HG02798 (cell line): ENCODE data around the gene MX1.

Experiments used
- ATAC-seq: cut with Tn5 transposase; IDR thresholded peaks from one replicate; pipeline ENCODE4 v1.9.1; 2021; ENCODE audit warnings: mild to moderate bottlenecking; ENCODE audit not compliant: unreplicated experiment, poor library complexity

The MX1 gene, protein sequence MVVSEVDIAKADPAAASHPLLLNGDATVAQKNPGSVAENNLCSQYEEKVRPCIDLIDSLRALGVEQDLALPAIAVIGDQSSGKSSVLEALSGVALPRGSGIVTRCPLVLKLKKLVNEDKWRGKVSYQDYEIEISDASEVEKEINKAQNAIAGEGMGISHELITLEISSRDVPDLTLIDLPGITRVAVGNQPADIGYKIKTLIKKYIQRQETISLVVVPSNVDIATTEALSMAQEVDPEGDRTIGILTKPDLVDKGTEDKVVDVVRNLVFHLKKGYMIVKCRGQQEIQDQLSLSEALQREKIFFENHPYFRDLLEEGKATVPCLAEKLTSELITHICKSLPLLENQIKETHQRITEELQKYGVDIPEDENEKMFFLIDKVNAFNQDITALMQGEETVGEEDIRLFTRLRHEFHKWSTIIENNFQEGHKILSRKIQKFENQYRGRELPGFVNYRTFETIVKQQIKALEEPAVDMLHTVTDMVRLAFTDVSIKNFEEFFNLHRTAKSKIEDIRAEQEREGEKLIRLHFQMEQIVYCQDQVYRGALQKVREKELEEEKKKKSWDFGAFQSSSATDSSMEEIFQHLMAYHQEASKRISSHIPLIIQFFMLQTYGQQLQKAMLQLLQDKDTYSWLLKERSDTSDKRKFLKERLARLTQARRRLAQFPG

DNA sequence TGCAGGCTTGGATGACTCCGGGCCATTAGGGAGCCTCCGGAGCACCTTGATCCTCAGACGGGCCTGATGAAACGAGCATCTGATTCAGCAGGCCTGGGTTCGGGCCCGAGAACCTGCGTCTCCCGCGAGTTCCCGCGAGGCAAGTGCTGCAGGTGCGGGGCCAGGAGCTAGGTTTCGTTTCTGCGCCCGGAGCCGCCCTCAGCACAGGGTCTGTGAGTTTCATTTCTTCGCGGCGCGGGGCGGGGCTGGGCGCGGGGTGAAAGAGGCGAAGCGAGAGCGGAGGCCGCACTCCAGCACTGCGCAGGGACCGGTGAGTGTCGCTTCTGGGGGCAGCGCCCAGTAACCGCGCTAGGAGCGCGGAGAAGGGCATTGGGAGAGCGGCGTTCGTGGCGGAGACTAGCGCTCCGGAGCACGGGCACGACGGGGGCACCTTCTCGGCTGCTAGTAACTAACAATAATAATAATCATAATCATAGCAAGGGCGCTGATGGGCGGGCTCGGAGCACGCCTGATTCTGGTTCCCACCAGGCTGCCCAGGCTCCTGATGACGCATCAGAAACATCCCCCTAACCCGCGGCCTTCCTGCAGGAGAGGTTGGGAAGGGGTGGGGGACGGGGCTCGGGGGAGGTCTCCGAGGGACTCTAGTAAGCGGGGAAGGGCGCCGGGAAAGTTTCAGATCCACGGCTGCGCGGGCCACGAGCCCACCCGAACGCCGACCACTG, at the start of gene MX1:
TSS of gene MX1 (plus strand) at position 286 of the 722 bp plus-strand sequence. CDS start 5,832 bp downstream, outside the sequence.
- peak; percentile 91 for ATAC-seq

DNA sequence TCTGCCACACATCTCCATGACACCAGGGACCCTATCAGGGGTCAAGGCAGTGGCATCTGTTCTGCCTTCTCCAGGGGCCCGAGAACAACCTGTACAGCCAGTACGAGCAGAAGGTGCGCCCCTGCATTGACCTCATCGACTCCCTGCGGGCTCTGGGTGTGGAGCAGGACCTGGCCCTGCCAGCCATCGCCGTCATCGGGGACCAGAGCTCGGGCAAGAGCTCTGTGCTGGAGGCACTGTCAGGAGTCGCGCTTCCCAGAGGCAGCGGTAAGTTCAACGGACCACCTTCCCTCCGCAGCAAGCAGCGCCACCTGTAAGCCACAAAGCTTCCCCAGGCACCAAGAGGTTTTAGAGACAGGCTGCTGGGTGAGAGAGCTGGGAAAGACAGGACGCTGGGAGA, 48.3 kb upstream of the MX1 start:
- ATAC-seq, result no peak

DNA sequence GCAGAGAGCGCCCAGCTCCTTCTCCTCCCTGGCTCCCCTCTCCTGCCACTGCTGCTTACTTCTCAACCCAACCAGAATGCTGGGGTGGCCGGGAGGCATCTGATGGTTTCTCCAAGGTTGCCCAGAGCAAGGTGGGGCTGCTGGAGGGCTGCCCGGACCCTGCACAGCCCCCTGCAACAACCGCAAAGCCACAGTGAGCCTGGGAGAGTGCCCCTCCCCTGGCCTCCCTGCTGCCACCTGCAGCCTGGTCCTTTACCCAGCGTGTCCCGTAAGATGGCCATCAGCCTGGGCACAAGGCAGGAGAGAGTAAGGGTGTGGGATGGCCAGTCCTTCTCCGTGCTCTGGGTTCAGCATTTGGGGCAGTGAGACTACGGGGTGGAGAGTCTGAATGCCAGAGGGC, 47.2 kb upstream of the MX1 start:
- ATAC-seq, result no peak

DNA sequence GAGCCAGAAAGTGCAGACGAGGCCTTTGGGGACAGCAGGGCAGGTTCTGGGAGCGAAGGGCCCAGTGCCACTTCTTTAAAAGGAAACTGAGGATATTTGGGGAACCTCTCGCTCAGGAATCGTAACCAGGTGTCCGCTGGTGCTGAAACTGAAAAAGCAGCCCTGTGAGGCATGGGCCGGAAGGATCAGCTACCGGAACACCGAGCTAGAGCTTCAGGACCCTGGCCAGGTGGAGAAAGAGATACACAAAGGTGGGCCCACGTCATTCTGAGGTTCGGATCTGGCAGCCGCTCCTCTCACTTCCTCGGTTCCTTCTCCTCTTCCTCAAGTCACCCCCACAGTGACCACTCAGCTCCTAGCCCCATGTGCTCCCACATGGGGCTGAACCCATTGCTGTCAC, 46.1 kb upstream of the MX1 start:
- ATAC-seq, result no peak

DNA sequence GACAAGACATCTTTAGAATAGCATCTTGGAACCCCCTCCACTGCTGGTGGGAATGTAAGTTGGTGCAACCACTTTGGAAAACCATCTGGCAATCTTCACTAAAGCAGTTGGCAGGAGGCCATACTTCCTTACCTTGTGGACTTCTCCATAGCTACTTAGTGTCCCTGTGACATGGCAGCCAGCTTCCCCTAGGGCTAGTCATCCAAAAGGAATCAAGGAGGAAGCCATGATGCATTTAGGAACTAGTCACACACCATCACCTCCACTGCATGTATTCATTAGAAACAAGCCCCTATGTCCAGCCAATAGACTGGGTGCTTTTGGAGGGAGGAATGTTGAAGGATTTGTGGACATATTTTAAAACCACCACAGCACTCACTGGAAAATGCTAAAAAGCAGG, 44.3 kb upstream of the MX1 start:
- ATAC-seq, result no peak

DNA sequence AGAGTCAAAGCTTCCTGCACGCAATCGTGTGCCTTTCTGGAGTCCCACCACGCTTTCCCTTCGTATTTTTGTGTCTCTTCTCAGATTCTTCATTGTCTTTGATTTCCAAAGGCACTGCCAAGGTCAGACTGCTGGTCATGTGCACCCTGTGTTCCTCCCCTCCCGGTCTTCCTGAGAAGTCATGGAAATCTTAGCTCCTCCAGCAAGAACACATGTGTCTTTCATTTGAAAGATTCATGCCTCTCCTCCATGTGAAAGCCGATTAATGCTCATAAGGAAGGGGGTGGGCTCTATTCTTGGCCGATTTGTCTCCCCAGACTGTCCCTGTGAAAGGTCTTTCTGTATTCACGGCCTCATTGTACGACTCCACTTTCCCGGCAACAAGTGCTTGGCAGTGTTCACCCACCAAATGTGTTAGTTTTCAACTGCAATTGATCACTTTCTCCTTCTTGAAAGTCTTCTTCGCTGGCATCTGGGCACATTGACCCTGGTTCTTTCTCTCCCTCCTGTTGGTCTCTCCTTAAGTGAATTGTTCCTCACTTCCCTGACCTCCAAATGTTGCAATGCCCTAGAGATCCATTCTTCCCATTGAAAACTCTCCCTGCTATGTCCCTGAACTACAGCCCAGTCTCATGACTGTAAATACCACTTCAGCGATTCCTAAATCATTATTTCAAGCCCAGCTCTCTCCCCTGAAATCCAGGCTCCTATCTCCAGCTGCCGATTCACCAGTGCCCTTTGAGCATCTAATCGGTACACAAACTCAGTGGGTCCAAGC, 38.8 kb upstream of the MX1 start:
- ATAC-seq, result no peak

DNA sequence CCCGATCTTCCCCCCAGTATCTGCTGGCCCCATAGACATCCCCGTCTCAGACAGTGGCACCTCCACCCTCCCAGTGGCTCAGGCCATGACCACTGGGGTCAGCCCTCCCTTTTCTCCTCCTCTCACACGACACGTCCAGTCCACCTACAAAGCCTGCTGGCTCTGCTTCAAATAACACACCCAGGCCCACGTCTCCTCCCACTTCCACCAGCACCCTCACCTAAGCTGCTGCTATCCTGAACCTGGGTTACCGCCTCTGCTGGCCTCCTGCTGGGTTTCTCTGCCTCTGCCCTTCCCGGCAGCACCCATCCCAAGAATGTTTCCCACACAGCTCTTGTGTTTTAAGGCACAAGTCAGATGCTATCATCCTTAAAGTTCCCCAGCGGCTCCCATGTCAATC, 38.2 kb upstream of the MX1 start:
- no peak for ATAC-seq

DNA sequence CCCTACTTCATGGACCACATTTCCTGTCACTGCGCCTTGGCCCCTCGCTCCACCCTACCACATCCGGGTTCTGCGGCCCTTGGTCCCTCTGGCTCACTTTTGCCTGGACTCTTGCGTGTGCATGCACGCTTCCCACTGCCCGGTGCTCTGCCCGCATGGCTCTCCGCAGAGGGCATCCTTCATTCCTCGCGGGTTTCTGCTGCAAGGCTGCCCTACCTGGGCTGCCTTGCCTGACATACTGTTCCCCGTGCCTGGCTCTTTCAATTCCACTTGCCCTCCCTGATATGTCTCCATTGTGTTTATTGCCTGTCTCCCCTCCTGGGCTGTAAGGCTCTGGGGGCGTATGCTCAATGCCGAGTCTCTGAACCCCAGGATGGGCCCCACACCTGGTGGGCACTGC, 37.8 kb upstream of the MX1 start:
- no peak for ATAC-seq

DNA sequence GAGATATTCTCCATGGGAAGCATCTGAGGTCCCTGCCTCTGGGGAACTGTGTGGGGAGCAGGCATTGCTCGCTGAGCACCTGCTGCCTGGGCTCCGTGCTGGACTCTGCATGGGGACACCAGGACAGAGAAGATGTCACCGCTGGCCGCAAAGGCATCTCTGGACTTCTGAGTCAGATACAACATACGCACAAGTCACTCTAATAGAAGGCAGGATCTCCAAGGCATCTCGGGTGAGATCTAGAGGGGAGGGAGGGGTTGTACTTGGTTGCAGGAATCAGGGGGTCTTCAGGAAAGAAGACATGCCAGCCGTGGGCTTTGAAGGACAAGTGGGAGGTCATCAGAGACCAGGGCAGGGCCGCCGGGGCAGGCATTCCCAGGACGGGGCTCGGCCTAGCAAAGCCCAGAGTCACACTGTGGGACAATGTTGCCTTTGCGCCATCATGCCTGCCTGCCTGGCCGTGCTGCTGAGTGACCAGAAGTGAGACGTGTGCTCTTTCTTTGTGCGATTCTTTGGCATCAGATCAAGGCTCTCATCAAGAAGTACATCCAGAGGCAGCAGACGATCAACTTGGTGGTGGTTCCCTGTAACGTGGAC, 35.9 kb upstream of the MX1 start:
- ATAC-seq, result no peak

DNA sequence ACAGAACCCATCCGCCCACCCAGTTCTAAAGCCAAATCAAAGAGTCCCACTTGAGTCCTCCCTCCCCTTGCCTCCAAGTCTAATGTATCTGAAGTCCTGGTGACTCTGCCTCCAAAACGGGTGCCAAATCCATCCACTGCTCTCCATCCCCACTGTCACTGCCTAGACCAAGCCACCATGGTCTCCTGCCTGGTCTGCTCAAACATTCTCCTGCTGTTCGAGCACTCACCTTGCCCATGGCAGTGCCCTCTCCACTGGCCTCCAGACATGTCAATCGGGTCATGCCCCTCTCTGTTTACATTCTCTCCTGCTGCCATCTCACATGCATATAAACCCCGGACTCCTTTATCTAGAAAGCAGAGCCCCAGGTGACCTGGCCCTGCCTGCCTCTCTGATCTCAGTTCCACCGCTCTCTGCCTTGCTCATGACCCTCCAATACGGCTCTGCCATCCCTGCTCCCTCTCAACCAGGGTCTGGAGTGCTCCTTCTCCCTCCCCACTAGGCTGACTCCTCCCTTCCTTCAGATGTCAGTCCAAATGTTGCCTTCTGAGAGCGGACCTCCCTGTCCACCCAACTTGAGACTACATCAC, 32.1 kb upstream of the MX1 start:
- ATAC-seq, result no peak

DNA sequence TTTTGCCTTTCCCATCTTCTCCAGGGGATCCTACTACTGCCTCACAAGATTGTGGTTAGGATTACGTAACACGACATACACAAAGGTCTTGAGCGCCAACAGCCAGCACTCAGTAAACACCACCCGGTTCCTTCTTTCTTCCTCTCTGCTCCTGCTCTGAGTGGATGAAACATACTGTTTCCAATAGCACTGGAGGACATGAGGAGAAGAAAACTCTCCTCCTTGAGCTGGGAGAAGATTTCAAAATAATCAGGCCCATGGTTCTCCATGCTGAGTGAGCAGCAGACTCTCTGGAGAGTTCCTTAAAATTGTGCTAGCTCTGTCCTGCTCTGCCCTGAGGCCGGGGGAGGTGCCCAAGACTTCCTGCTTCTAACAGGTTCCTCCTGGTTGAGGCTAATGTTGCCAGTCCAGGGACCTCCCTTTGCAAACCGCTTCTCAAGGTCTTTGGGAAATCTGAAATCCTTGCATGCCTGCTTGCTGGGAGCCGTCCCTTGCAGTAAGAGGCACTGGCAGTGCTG, 29.4 kb upstream of the MX1 start:
- ATAC-seq, result no peak

DNA sequence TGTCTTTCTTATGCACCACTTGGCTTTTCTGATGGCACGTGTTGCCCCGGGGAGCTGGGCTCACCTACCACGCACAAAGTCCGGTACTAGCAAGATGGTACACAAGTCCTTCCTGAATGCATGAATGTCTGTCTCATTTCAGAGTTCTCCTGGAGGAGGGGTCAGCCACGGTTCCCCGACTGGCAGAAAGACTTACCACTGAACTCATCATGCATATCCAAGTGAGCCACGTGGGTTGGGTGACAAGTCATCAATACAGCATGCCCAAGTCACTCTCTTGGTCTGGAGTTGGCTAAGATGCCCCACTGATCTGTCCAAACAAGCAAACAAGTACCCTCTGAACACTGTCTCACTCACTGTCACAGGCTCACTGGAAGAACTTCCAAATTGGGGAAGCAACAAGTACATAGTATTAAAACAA, 28.6 kb upstream of the MX1 start:
- no peak for ATAC-seq

DNA sequence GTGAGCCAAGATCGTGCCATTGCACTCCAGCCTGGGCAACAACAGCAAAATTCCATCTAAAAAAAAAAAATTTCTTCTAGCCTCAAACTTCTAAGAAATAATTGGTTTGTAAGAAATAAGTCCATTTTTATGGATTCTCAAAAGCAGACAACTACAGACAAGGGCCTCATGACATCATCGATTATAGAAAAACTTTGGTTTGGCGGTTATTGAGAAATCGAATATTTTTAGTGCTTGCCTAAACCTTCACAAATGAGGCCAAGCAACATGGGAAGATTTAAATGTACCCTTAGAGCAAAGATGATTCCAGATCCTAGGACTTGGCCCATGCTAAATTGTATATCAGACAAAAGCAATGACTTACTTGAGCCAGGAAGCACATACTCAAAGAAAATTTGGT, 27.8 kb upstream of the MX1 start:
- ATAC-seq, result no peak

DNA sequence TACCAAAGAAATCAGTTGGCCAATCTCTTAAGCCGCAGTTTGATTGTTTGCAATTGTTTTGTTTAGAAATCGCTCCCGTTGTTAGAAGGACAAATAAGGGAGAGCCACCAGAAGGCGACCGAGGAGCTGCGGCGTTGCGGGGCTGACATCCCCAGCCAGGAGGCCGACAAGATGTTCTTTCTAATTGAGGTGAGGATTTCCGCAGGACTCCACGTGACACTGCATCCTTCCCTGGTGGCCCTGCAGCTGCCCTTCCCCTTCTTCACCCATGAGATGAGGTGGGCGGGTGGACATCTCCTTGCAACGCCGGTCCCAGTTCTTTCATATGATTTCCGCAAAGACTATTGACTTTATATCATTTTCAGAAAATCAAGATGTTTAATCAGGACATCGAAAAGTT, 27.2 kb upstream of the MX1 start:
- no peak for ATAC-seq

DNA sequence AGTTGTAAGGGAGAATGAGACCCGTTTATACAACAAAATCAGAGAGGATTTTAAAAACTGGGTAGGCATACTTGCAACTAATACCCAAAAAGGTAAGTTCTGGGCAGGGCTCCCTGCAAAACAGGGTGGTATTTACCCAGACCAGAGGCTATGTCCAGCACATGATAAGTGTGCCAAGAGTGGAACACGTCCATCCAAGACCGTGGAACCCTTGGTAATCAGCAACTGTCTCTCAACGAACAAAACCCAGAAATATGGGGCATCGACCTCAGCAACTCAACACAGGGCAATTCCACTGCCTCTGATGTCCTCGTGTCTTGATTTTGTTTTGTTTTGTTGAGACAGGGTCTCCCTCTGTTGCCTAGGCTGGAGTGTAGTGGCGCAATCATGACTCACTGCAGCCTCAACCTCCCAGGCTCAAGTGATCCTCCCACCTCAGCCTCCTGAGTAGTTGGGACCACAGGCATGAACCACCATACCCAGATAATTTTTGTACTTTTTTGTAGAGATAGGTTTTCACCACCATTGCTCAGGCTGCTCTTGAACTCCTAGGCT, 26.7 kb upstream of the MX1 start:
- ATAC-seq, result no peak

DNA sequence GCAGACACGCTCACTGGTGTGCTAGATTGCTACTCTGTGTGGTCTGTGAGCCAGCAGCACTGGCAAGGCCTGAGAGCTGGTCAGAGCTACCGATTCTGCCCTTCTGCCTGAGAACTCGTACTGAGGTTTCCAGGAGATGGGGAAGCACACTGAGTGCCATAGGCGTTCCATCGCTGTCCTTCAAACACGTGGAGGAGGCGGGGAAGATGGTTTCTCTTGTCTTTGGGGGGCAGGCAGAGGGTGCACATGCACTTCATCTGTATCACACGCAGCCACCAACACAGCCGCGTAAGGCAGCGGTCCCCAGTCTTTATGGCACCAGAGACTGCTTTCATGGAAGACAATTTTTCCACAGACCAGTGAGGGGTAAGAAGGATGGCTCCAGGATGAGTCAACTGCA, 23.8 kb upstream of the MX1 start:
- ATAC-seq, result no peak

DNA sequence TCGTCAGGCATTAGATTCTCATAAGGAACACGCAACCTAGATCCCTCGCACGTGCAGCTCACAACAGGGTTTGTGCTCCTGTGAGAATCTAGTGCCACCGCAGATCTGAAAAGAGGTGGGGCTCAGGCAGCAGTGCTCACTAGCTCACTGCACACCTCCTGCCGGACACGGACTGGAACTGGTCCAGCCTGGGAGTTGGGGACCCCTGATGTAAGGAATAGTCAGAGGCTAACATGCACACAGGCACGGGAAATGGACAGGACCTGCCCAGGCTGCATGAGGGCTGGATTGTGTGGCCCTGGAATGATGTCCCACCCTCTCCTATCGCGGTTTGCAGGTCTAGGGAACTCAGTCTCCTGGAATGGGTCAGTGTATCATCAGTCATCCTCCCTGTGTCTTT, 23.2 kb upstream of the MX1 start:
- no peak for ATAC-seq

DNA sequence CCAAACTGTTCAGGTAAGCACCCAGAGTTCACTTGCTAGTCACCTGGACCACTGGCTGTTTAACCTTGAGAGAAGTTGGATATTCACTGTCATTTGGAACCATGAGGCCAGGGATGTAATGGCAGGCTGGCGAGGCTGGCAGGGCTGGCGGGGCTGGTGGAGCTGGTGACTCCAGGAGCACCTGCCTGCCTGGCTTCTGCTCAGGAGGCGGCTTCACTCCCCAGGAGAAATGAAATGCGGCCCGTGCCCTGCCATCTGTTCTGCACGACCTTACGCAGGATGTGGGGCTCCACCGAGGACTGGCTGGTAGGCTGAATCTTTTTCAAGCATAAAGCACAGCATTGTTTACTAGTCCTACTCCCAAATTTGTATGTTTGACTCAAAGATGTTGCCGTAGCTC, 22.7 kb upstream of the MX1 start:
- ATAC-seq, result no peak

DNA sequence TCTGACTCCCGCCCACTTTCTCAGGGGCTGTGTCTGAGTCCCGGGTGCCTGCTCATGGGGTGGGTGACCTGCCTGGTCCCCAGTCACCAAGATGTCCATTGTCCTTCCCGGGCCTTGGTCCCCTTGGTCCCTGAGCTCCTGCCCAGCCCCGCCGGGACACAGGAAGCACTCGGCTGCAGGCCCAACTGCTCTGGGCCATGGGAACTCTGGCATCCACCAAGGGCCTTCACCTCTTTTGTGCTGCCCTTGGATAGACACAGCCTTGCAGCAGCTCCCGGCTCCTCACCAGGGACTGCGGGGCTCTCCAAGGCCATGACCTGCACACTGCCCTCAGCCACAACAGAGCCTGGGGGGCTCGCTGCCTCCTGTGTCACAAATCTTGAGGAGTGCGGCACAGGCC, 22.1 kb upstream of the MX1 start:
- ATAC-seq, result no peak
